CD4-positive, alpha-beta T cell (primary cell): ENCODE measurements around the gene CFAP99. TPM values are rescaled to one million over a fixed set of nuclear protein-coding genes. Genes with fewer than 3 reads are reported as not detected.

Source experiments
- ATAC-seq: fragments of 200-7000 bp; cut with Tn5 transposase; one replicate; pipeline ENCODE4 v1.10.0; 2022; ENCODE audit warnings: mild to moderate bottlenecking; ENCODE audit not compliant: poor library complexity
- CTCF ChIA-PET: fragments of 350-600 bp; sonication (Branson Sonifier 250); formaldehyde crosslinking; loops from one replicate; lab custom pipeline; 2021; ENCODE audit warnings: antibody characterized with exemption, inconsistent platforms; lab: Charles Lee
- POLR2A ChIA-PET: fragments of 350-600 bp; sonication (Branson Sonifier 250); formaldehyde crosslinking; loops from one replicate; lab custom pipeline; 2021; ENCODE audit warnings: antibody characterized with exemption, inconsistent platforms; lab: Charles Lee
- DNase-seq, 14 experiments: peaks; one replicate each; pipeline ENCODE4 v3.0.0-alpha.2; 2013 to 2020; ENCODE audit warnings: mixed read lengths in 2 of 14
- H3K27ac ChIP-seq, 2 donors: one replicate each; pipeline versions ENCODE4 v1.5.1 to v1.7.0; 2013; ENCODE audit warnings: low read length in 2 of 2, low read depth in 1 of 2, mild to moderate bottlenecking in 1 of 2
- H3K27me3 ChIP-seq, 2 experiments: 1 replicate in 1 of 2; 2 replicates in 1 of 2; pipeline versions ENCODE4 v1.6.1 to v1.7.0; 2013; ENCODE audit warnings: low read length in 2 of 2, control low read depth in 1 of 2, mild to moderate bottlenecking in 1 of 2, moderate library complexity in 1 of 2; ENCODE audit not compliant: insufficient read depth in 2 of 2, control insufficient read depth in 1 of 2
- H3K36me3 ChIP-seq: one replicate; pipeline ENCODE4 v1.6.1; 2013; ENCODE audit warnings: low read length, control low read depth; ENCODE audit not compliant: insufficient read depth
- H3K4me1 ChIP-seq: one replicate; pipeline ENCODE4 v1.6.1; 2013; ENCODE audit warnings: low read length, control low read depth; ENCODE audit not compliant: insufficient read depth
- H3K4me3 ChIP-seq: one replicate; pipeline ENCODE4 v1.5.1; 2013; ENCODE audit warnings: mild to moderate bottlenecking, low read length, moderate library complexity
- H3K9me3 ChIP-seq, 2 experiments: 1 replicate in 1 of 2; 2 replicates in 1 of 2; pipeline versions ENCODE4 v1.6.1 to v1.7.0; 2013; ENCODE audit warnings: low read length in 2 of 2, mild to moderate bottlenecking in 2 of 2, control low read depth in 1 of 2, moderate library complexity in 1 of 2; ENCODE audit not compliant: control insufficient read depth in 1 of 2, insufficient read depth in 1 of 2
- H3K27ac Mint-ChIP-seq: one replicate; pipeline ENCODE4 v1.8.0; 2020; ENCODE audit warnings: mixed read lengths
- H3K27me3 Mint-ChIP-seq: one replicate; pipeline ENCODE4 v1.8.0; 2021; ENCODE audit warnings: mixed read lengths
- H3K36me3 Mint-ChIP-seq: one replicate; pipeline ENCODE4 v1.8.0; 2021; ENCODE audit warnings: low read depth, mixed read lengths
- H3K4me1 Mint-ChIP-seq: one replicate; pipeline ENCODE4 v1.8.0; 2021; ENCODE audit warnings: low read depth, mixed read lengths
- H3K4me3 Mint-ChIP-seq: one replicate; pipeline ENCODE4 v1.8.0; 2020; ENCODE audit warnings: mild to moderate bottlenecking, mixed read lengths
- H3K9me3 Mint-ChIP-seq: one replicate; pipeline ENCODE4 v1.8.0; 2020; ENCODE audit warnings: mixed read lengths
- CTCF ChIP-seq: fragments of 200-600 bp; IDR thresholded peaks from one replicate; pipeline ENCODE4 v1.8.0; 2022; ENCODE audit warnings: antibody characterized with exemption, mild to moderate bottlenecking
- intact Hi-C, 2 experiments: fragments of 100-400 bp; cut with DNase I in 1 of 2; cut with micrococcal nuclease in 1 of 2; formaldehyde crosslinking; loops; one replicate each; pipeline versions ENCODE4 v1.15.1 to v1.9.0; 2023 to 2025; cut with DNase I, micrococcal nuclease
- total RNA-seq, 174 experiments: library from RNA in 2 of 174; stranded (reverse) in 2 of 174; gene quantifications; one replicate each; pipeline ENCODE4 v1.2.3 and lab custom pipeline; 2021 to 2026

Gene CFAP99
- total RNA-seq, 2 experiments from 2014 or later, result 0.17 TPM; not detected in 1

DNA sequence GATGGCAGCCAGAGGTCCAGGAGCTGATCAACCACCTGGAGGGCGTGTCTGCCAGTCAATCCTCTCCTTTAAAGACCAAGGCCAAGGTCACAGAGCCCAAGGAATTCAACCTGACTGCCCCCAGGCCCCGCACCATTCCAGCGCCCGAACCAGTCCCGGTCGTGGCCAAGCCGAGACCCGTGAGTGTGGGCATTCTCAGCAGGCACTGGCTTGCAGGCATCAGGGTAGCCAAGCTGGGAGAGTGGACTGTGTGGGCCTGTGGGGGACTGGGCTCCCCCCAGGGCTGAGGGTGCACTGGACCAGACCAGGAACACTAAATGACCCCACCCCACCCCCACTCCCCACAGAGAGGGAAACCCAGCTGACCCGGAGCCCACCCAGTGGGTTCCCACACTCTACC, 26.4 kb downstream of the CFAP99 start:
- peaks cover 9% of the 10 kb centered on the region for H3K4me1 ChIP-seq
- H3K4me1 Mint-ChIP-seq, result no peaks in the 10 kb centered on the region
- no peak overlapping the region for H3K27ac ChIP-seq
- no peak overlapping the region for H3K4me3 Mint-ChIP-seq
- H3K9me3 Mint-ChIP-seq, result no peaks in the 10 kb centered on the region
- no peaks in the 10 kb centered on the region for H3K27me3 Mint-ChIP-seq
- ATAC-seq, result no peak
- H3K27ac Mint-ChIP-seq, result no peak overlapping the region
- no peaks in the 10 kb centered on the region for H3K9me3 ChIP-seq
- no peaks in the 10 kb centered on the region for H3K36me3 Mint-ChIP-seq
- H3K36me3 ChIP-seq, result no peaks in the 10 kb centered on the region
- no peak overlapping the region for H3K4me3 ChIP-seq
- POLR2A ChIA-PET, result interaction anchor here (1.0 kb wide), 1 partner anchor 33 kb away, joined by 3 read pairs; no protein-coding TSS in a partner anchor
- no peak for DNase-seq
- intact Hi-C loops, result no loop called here
- CTCF ChIA-PET, result interaction anchor here (0.9 to 1.8 kb wide), 2 partner anchors 163 to 225 kb away, joined by 3 to 7 read pairs; no protein-coding TSS in a partner anchor
- no peak for TF ChIP-seq CTCF
- no peaks in the 10 kb centered on the region for H3K27me3 ChIP-seq

DNA sequence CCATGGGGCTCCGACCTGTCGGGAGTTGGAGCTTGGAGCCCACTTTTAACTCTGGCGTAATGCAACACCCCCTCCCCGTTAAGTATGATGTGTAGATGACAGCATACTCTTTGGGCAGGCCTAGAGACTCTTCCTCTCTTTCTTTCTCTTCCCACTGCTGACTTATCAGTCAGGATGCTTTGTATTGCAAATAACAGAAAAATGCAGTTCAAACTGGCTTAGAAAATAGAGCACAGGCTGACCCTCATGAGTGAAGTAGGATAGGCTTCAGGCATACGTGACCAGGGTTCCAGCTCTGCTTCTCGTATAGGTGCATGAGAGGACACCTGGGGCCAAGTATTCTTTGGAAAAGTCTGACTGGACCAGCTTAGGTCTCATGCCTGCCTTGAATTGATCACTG, 26.8 kb downstream of the CFAP99 start:
- no peaks in the 10 kb centered on the region for H3K9me3 ChIP-seq
- TF ChIP-seq CTCF, result no peak
- POLR2A ChIA-PET, result no interaction called here
- no peaks in the 10 kb centered on the region for H3K4me1 Mint-ChIP-seq
- H3K36me3 Mint-ChIP-seq, result no peaks in the 10 kb centered on the region
- no peak overlapping the region for H3K27ac ChIP-seq
- no peak for DNase-seq
- no peaks in the 10 kb centered on the region for H3K27me3 Mint-ChIP-seq
- H3K4me1 ChIP-seq, result peaks cover 9% of the 10 kb centered on the region
- no peak overlapping the region for H3K4me3 Mint-ChIP-seq
- H3K36me3 ChIP-seq, result no peaks in the 10 kb centered on the region
- no peak overlapping the region for H3K4me3 ChIP-seq
- intact Hi-C loops, result no loop called here
- no peak overlapping the region for H3K27ac Mint-ChIP-seq
- CTCF ChIA-PET, result interaction anchor here (0.9 to 1.8 kb wide), 2 partner anchors 163 to 225 kb away, joined by 3 to 7 read pairs; no protein-coding TSS in a partner anchor
- no peaks in the 10 kb centered on the region for H3K9me3 Mint-ChIP-seq
- no peaks in the 10 kb centered on the region for H3K27me3 ChIP-seq
- no peak for ATAC-seq

DNA sequence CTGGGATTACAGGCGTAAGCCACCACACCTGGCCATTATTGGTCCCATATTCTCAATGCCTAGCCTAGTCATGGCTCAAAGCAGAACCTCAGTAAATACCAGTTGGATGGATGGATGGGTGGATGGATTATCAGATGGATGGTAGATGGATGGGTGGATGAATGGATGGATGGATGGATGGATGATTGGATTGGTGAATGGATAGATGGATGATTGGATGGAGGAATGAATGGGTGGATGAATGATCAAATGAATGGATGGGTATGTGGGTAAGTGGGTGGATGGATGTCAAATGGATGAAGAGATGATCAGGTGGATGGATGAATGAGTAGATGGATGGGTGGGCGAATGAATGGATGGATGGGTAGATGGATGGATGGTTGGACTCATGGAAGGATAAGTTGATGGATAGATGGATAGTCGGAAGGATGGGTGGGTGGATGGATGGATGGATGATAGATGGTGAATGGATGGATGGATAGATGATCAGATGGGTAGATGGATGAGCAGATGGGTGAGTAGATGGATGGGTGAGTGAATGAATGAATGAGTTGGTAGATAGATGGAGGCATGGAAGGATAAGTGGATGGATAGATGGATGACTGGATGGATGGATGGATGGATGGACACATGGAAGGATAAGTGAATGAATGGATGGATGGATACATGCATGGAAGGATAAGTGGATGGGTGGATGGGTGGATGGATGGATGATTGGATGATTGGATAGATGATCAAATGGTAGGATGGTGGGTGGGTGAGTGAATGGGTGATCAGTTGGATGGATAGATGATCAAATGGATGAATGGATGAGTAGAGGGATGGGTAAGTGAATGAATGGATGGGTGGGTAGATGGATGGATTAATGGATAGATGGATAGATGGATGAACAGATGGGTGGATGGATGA, 28.2 kb downstream of the CFAP99 start:
- Mint-ChIP-seq H3K9me3 (no peaks in the 10 kb centered on the region), H3K27ac (no peak overlapping the region), H3K4me3 (no peak overlapping the region), H3K27me3 (no peaks in the 10 kb centered on the region), H3K4me1 (no peaks in the 10 kb centered on the region), H3K36me3 (no peaks in the 10 kb centered on the region)
- Histone ChIP-seq H3K27ac (no peak overlapping the region), H3K27me3 (no peaks in the 10 kb centered on the region), H3K9me3 (no peaks in the 10 kb centered on the region), H3K36me3 (no peaks in the 10 kb centered on the region), H3K4me3 (no peak overlapping the region), H3K4me1 (peaks cover 2% of the 10 kb centered on the region)
- ATAC-seq (no peak), DNase-seq (no peak)
- no peak for TF ChIP-seq CTCF
- POLR2A ChIA-PET, result no interaction called here
- intact Hi-C loops, result no loop called here
- CTCF ChIA-PET, result no interaction called here
